Left lung (tissue), 10 donors: ENCODE results near the gene ANKRD17. TPM values are rescaled to one million over a fixed set of nuclear protein-coding genes. Genes with fewer than 3 reads are reported as not detected.
A peak's percentile ranks its signal among the peaks of the same experiment; 100 is the strongest.

ENCODE experiments used
- ATAC-seq: fragments of 200-7000 bp; cut with Tn5 transposase; one replicate; pipeline ENCODE4 v1.9.1; 2020; ENCODE audit warnings: moderate library complexity
- DNase-seq, 4 donors: peaks; one replicate each; pipeline ENCODE4 v3.0.0-alpha.2; 2013 to 2020
- H3K27ac ChIP-seq, 2 donors: fragments of 200-600 bp; sonication (generic) in 1 of 2; one replicate each; pipeline versions ENCODE4 v1.5.0 to v1.8.0; 2020 to 2021
- H3K27me3 ChIP-seq, 2 donors: fragments of 200-600 bp; sonication (generic) in 1 of 2; one replicate each; pipeline versions ENCODE4 v1.5.0 to v1.8.0; 2020 to 2021
- H3K36me3 ChIP-seq, 2 donors: fragments of 200-600 bp; sonication (generic) in 1 of 2; one replicate each; pipeline versions ENCODE4 v1.5.0 to v1.8.0; 2020 to 2021
- H3K4me1 ChIP-seq, 2 donors: fragments of 200-600 bp; one replicate each; pipeline ENCODE4 v1.8.0; 2021
- H3K4me3 ChIP-seq, 2 donors: fragments of 200-600 bp; sonication (generic) in 1 of 2; one replicate each; pipeline versions ENCODE4 v1.5.0 to v1.8.0; 2020 to 2021; ENCODE audit warnings: mild to moderate bottlenecking in 1 of 2
- H3K9me3 ChIP-seq, 2 donors: fragments of 200-600 bp; sonication (generic) in 1 of 2; one replicate each; pipeline versions ENCODE4 v1.5.0 to v1.8.0; 2020 to 2021
- intact Hi-C, 2 donors: fragments of 100-400 bp; cut with DNase I; formaldehyde crosslinking; loops; one replicate each; pipeline versions ENCODE4 v1.11.2 to v1.14.2; 2022
- polyA plus RNA-seq, 6 donors: library from polyadenylated mRNA; unstranded; fragments of 120-200 nt; gene quantifications; one replicate each; pipeline ENCODE4 v1.2.1, GENCODE V29; 2013; ENCODE audit not compliant: insufficient read length in 6 of 6
- total RNA-seq, 2 donors: library from RNA; stranded (reverse); fragmentation: NEBNext Ultra II Directional; extraction: Animal tissue kit (Norgen Biotek cat#: 25700); gene quantifications; one replicate each; pipeline ENCODE4 v1.2.1, GENCODE V29; 2021
- TF ChIP-seq, protein P1 (sequence below), 2 donors: fragments of 200-600 bp; sonication (generic) in 1 of 2; IDR thresholded peaks; one replicate each; pipeline versions ENCODE4 v1.5.0 to v1.8.0; 2021; ENCODE audit warnings: antibody characterized with exemption in 2 of 2
- donor health status: DM: no; HTN: yes; CAD: no.
- donor health status: DM: no; HTN: no; CAD: no.

The ANKRD17 gene
- total and polyA plus RNA-seq, 8 donors: 57.5 to 83.0 (median 74.9) TPM

DNA sequence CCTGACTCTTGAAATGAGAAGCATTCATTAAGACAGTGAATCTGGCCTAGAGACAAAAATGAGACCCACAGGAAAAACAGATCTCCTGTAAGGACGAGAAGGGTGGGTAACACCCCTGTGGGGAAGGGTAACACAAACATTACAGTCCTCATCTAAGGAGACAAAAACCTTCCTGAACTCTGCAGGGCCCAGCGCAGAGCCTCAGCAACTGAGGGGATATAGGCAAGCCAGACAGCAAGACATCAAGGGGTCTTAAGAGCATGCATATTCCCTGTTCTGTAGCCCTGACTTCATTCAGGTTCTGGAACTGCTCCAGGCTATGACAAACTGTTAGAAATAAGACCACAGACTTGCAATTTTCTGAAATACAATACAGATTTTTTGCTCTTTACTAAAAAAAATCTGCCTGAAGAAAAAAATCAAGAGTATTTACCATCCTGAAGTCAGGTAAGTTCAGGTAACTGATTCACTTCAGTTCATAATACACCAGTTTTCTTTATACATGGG, 204.6 kb downstream of the ANKRD17 start:
- intact Hi-C loops: no loop called here
- TF ChIP-seq, protein P1, sequence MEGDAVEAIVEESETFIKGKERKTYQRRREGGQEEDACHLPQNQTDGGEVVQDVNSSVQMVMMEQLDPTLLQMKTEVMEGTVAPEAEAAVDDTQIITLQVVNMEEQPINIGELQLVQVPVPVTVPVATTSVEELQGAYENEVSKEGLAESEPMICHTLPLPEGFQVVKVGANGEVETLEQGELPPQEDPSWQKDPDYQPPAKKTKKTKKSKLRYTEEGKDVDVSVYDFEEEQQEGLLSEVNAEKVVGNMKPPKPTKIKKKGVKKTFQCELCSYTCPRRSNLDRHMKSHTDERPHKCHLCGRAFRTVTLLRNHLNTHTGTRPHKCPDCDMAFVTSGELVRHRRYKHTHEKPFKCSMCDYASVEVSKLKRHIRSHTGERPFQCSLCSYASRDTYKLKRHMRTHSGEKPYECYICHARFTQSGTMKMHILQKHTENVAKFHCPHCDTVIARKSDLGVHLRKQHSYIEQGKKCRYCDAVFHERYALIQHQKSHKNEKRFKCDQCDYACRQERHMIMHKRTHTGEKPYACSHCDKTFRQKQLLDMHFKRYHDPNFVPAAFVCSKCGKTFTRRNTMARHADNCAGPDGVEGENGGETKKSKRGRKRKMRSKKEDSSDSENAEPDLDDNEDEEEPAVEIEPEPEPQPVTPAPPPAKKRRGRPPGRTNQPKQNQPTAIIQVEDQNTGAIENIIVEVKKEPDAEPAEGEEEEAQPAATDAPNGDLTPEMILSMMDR (IDR thresholded peaks at IDR 0.05): no peak
- Histone ChIP-seq H3K4me1 (no peaks in the 10 kb centered on the region), H3K9me3 (no peaks in the 10 kb centered on the region), H3K27me3 (no peaks in the 10 kb centered on the region), H3K36me3 (peaks cover 0 to 38% of the 10 kb centered on the region in 2 donors), H3K27ac (peak overlapping the region in 1 of 2 donors; percentile 24), H3K4me3 (no peak overlapping the region)
- DNase-seq: no peak
- no peak for ATAC-seq

DNA sequence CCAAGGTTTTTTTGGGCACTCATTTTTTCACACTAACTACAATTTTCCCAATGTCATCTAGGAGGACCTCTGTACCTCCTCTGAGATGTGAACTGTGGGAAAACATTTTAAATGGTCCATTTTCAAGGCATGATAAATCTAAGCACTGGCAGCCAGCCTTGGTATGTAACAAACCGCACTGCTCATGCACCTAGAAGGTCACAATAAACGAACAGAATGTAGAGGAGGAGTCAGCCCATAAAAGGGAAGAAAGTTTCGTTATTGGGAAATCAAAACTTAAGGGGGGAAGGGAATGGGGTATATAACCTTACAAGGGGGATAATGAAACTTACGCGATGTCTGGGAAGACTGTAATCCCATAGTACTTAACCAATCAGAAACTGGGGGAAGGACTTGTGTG, 205.5 kb downstream of the ANKRD17 start:
- Histone ChIP-seq H3K9me3 (no peaks in the 10 kb centered on the region), H3K4me3 (no peak overlapping the region), H3K27me3 (no peaks in the 10 kb centered on the region), H3K4me1 (no peaks in the 10 kb centered on the region), H3K27ac (no peak overlapping the region), H3K36me3 (peaks cover 0 to 29% of the 10 kb centered on the region in 2 donors)
- TF ChIP-seq, protein P1 (IDR thresholded peaks at IDR 0.05): no peak
- ATAC-seq (no peak), DNase-seq (no peak)
- intact Hi-C loops: no loop called here

DNA sequence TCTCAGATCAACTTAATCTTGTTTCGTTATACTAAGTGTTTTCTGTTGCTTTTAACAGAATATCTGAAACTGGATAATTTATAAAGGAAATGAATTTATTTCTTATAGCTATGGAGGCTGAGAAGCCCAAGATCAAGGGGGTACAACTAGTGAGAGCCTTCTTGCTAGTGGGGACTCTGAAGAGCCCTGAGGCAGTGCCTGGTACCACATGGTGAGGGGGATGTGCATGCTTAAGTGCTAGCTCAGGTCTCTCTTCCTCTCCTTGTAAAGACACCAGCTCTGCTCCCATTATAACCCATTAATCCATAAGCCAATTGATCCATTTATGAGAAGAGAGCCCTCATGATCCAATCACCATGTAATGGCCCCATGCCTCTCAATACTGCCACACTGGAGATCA, 207.0 kb downstream of the ANKRD17 start:
- no peak for ATAC-seq

DNA sequence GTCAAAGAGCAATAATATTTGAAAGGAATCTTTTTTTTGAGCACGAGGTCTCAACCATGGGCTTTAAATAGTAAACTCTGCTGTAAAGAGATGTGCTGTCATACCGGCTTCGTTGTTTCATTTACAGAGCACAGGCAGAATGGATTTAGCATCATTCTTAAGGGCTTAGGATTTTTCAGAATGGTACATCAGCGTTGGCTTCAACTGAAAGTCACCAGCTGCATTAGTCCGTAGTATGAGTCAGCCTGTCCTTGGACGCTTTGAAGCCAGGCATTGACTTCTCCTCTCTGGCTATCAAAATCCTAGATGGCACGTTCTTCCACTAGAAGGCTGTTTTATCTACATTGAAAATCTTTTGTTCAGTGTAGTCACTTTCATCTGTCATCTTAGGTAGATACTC, 212.7 kb downstream of the ANKRD17 start:
- Histone ChIP-seq H3K27me3 (no peaks in the 10 kb centered on the region), H3K27ac (no peak overlapping the region), H3K4me3 (no peak overlapping the region), H3K4me1 (no peaks in the 10 kb centered on the region), H3K36me3 (no peaks in the 10 kb centered on the region), H3K9me3 (no peaks in the 10 kb centered on the region)
- TF ChIP-seq, protein P1 (IDR thresholded peaks at IDR 0.05): no peak
- intact Hi-C loops: no loop called here
- ATAC-seq: no peak
- DNase-seq: no peak

More for the DNA sequence above, 207.0 kb downstream of the ANKRD17 start:
- DNase-seq: no peak
- Histone ChIP-seq H3K4me1 (no peaks in the 10 kb centered on the region), H3K9me3 (no peaks in the 10 kb centered on the region), H3K27me3 (no peaks in the 10 kb centered on the region), H3K36me3 (peaks cover 0 to 14% of the 10 kb centered on the region in 2 donors), H3K4me3 (no peak overlapping the region), H3K27ac (no peak overlapping the region)
- TF ChIP-seq, protein P1 (IDR thresholded peaks at IDR 0.05): no peak
- intact Hi-C loops: no loop called here

DNA sequence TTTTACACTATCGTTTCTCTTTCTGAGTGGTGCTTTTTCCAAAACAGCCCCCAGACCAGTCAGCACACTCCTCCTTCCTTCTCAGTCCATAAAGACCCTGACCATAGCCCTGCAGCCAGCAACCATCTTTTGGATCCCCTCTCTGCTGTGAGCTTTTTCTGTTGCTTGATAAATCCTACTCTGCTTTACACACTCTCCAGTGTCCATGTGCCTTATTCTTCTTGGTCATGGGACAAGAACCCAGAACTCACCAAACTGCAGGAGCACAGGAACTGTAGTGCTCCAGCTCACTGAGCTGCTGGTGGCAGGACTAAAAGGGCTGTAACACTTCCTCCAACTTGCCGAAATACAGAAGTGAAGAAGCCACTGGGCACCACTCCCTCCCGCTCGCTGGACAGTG, 221.5 kb downstream of the ANKRD17 start:
- ATAC-seq: no peak
- intact Hi-C loops: no loop called here

More for the DNA sequence above, 221.5 kb downstream of the ANKRD17 start:
- Histone ChIP-seq H3K27me3 (no peaks in the 10 kb centered on the region), H3K9me3 (peaks cover 0 to 16% of the 10 kb centered on the region in 2 donors), H3K4me3 (no peak overlapping the region), H3K36me3 (no peaks in the 10 kb centered on the region), H3K27ac (no peak overlapping the region), H3K4me1 (no peaks in the 10 kb centered on the region)
- DNase-seq: no peak
- TF ChIP-seq, protein P1 (IDR thresholded peaks at IDR 0.05): no peak
